Measurements from ENCODE around the gene LSR.
"Not testable (repeated sequence)": the region's sequence is repeated elsewhere in the genome, so short reads cannot be mapped to it uniquely, and the experiment has no call there.

Gene LSR

DNA sequence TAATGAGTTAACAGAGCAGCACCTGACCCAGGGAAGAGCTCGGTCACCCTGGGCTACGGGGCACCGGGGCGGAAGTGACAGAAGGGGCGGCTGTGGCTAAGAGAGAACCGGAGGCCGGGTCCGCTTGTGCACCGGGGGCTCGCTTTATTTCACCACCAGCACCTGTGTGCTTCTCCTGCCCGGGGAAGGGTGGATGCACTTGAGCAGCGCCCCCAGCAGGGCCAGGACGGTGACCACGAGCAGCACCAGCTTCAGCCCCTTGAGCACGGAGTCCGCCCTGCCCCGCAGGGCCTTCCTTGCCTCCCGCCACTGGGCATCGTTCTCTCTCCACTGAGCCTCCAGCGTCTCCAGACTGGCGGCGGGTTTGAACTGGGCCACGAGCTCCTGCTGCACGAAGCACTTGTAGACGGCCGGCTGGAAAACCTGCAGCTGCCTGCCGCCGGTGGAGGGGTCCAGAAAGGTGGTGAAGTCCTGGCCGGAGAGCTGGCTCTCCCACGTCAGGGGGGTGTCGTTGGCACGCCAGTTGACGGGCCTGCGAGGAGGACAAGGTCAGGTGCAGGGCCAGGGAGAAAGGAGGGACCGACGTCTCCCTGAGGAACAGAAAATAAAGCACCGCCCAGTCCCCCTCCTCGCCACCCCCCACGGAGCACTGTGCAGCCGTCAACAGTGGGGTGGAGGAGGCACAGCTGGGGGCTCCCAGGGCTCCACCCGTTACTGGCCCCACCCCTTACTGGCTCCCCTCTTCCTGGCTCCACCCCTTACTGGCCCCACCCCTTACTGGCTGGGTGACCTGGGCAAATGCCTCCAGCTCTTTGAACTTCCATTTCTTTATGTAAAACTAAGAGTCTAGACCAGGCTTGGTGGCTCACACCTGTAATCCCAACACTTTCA lies 23.9 kb upstream of the LSR start:
- no peaks in the 10 kb centered on the region for H3K27me3 Mint-ChIP-seq
- H3K9me3 Mint-ChIP-seq: no peaks in the 10 kb centered on the region
- H3K36me3 Mint-ChIP-seq: no peaks in the 10 kb centered on the region
- ATAC-seq (ENCODE audit: low read depth): peak; percentile 93
- peaks cover 8% of the 10 kb centered on the region for H3K4me1 Mint-ChIP-seq
- H3K27ac Mint-ChIP-seq: peak overlapping the region; percentile 45
- H3K4me3 Mint-ChIP-seq: peak overlapping the region; percentile 44
- DNase-seq (ENCODE audit: low spot score in 2 of 2): no peak

- Mint-ChIP-seq H3K4me3 (no peak overlapping the region), H3K4me1 (peaks cover 8% of the 10 kb centered on the region), H3K27ac (peak overlapping the region; percentile 45), H3K36me3 (no peaks in the 10 kb centered on the region), H3K9me3 (no peaks in the 10 kb centered on the region), H3K27me3 (no peaks in the 10 kb centered on the region)
- DNase-seq (ENCODE audit: low spot score in 2 of 2) (no peak), ATAC-seq (ENCODE audit: low read depth) (no peak)
These were observed 22.9 kb upstream of the LSR start for GRCh38 chr19:35225951-35226350.

- Mint-ChIP-seq H3K27me3 (no peaks in the 10 kb centered on the region), H3K36me3 (no peaks in the 10 kb centered on the region), H3K9me3 (no peaks in the 10 kb centered on the region), H3K4me3 (no peak overlapping the region), H3K27ac (no peak overlapping the region), H3K4me1 (peaks cover 8% of the 10 kb centered on the region)
- DNase-seq (ENCODE audit: low spot score in 2 of 2) (no peak), ATAC-seq (ENCODE audit: low read depth) (no peak)
These were observed 22.1 kb upstream of the LSR start for GRCh38 chr19:35226748-35227147.

GRCh38 chr19:35228177-35228930 lies 20.4 kb upstream of the LSR start, which contains the start of gene FAM187B:
TSS of gene FAM187B (minus strand) at chr19:35228739. CDS start at chr19:35228680, 59 bp downstream.
- Mint-ChIP-seq H3K27me3 (peaks cover 1% of the 10 kb centered on the region), H3K4me3 (no peak within 1 kb of the TSS), H3K4me1 (peaks cover 14% of the 10 kb centered on the region), H3K36me3 (no peaks in the 10 kb centered on the region), H3K27ac (no peak within 1 kb of the TSS), H3K9me3 (no peaks in the 10 kb centered on the region)
- ATAC-seq (ENCODE audit: low read depth) (no peak), DNase-seq (ENCODE audit: low spot score in 2 of 2) (no peak)

DNA sequence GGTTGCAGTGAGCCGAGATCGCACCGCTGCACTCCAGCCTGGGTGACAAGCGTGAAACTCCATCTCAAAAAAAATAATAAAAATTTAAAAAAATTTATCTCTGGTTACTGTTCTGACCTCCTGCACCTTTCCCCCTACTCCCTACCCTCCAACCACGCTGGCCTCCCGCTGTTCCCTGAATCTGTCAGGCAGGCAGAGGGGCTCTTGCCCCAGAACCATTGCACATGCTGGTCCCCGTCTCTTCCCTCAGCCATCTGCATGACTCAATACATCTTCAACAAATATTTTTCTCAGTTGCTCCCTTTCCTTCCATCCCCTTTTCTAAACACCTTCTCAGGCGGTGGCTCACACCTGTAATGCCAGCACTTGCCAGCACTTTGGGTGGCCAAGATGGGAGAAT lies 19.2 kb upstream of the LSR start:
- Mint-ChIP-seq H3K27me3 (peaks cover 1% of the 10 kb centered on the region), H3K27ac (no peak overlapping the region), H3K4me3 (no peak overlapping the region), H3K4me1 (peaks cover 14% of the 10 kb centered on the region), H3K9me3 (no peaks in the 10 kb centered on the region), H3K36me3 (no peaks in the 10 kb centered on the region)
- DNase-seq (ENCODE audit: low spot score in 2 of 2) (no peak), ATAC-seq (ENCODE audit: low read depth) (no peak)

DNA sequence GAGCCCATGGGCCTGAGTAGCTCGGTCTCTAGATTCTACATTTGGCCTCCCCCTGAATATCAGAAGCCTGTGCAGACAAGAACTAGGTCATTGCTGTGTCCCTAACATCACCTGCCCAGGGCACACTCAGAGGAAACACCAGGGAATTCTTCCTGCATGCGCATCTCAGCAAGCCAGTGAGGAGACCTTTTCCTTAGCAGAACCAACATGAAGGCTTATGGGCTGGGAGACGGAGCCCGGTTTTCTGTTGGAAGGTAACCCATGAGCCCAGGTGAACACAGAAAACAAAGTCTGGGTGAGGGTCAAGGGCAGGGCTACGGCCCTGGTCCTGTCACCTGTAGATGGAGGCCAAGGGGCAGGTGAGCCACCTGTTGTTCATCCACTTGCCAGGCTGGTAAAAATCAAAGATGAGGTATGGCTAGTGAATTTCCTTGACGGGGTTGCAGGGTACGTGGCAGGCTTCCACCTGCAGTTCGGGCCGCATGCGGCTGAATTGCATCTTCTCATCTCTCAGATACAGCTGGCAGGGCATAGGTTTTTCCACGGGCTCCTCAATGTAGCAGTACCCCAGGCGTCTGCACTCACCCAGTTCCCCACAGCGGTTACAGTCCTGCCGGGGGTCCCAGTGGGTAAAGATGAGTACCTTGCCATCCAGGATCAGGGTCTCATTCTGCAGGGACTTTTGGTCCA lies 16.7 kb upstream of the LSR start:
- Mint-ChIP-seq H3K27ac (no peak overlapping the region), H3K27me3 (peaks cover 1% of the 10 kb centered on the region), H3K4me1 (peaks cover 8% of the 10 kb centered on the region), H3K9me3 (no peaks in the 10 kb centered on the region), H3K4me3 (no peak overlapping the region), H3K36me3 (no peaks in the 10 kb centered on the region)
- DNase-seq (ENCODE audit: low spot score in 2 of 2) (no peak), ATAC-seq (ENCODE audit: low read depth) (no peak)

GRCh38 chr19:35232912-35233311 lies 15.9 kb upstream of the LSR start:
- Mint-ChIP-seq H3K27me3 (peaks cover 1% of the 10 kb centered on the region), H3K27ac (no peak overlapping the region), H3K4me1 (peaks cover 8% of the 10 kb centered on the region), H3K4me3 (no peak overlapping the region), H3K9me3 (no peaks in the 10 kb centered on the region), H3K36me3 (no peaks in the 10 kb centered on the region)
- DNase-seq (ENCODE audit: low spot score in 2 of 2): no peak
- ATAC-seq (ENCODE audit: low read depth): no peak

DNA sequence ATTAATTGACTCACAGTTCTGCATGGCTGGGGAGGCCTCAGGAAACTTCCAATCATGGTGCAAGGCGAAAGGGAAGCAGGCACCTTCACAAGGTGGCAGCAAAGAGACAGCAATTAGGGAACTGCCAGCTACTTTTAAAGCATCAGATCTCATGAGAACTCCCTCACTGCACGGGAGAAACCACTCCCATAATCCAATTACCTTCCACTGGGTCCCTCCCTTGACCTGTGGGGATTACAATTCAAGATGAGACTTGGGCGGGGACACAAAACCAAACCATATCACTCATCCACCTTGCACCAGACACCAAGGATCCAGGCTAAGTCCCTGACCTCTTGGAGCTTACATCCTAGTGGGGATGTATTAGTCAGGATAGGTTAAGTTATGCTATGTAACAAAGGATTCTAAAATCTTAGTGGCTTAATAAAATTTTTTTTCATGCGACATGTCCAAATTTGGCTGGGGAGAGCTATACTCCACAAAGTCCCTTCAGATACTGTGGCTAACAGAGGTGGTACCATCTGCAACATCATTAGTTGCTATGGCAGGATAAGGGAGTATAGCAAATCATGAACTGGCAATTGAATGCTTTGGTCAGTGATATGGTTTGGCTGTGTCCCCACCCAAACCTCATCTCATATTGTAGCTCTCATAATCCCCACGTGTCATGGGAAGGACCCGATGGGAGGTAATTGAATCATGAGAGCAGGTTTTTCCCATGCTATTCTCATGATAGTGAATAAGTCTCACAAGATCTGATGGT lies 12.0 kb upstream of the LSR start:
- no peak for ATAC-seq (ENCODE audit: low read depth)
- no peak for DNase-seq (ENCODE audit: low spot score in 2 of 2)
- peaks cover 24% of the 10 kb centered on the region for H3K4me1 Mint-ChIP-seq

GRCh38 chr19:35239597-35239996 lies 9.2 kb upstream of the LSR start:
- DNase-seq (ENCODE audit: low spot score in 2 of 2); H3K4me3 Mint-ChIP-seq; H3K36me3 Mint-ChIP-seq; ATAC-seq (ENCODE audit: low read depth); H3K27me3 Mint-ChIP-seq: not testable (repeated sequence)
- Mint-ChIP-seq H3K27ac (peak overlapping the region; percentile 82), H3K4me1 (peaks cover 18% of the 10 kb centered on the region), H3K9me3 (peaks cover 12% of the 10 kb centered on the region)

More for the DNA sequence above, 12.0 kb upstream of the LSR start:
- Mint-ChIP-seq H3K4me3 (no peak overlapping the region), H3K27me3 (peaks cover 1% of the 10 kb centered on the region), H3K36me3 (peaks cover 8% of the 10 kb centered on the region), H3K27ac (no peak overlapping the region), H3K9me3 (peaks cover 8% of the 10 kb centered on the region)

DNA sequence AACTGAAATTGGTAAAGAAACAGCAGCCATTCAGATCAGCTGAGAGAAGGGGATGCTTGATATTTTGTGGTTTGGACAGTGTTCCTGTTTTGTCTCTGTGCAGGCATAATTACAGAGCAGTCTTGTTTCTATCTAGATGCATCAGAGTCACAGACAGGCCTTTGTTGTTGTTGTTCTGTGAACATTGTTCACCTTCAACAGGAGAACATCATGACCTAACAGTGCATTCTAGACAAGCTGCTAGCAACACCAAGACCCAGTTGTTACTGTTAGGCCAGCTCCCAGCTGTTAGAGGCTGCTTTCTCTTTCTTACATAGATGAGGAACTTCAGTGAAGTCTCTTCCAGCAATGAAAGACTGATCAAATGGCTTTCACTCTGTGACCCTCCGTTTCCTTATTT lies 8.5 kb upstream of the LSR start:
- Mint-ChIP-seq H3K9me3 (peaks cover 12% of the 10 kb centered on the region), H3K27me3 (no peaks in the 10 kb centered on the region), H3K27ac (peak overlapping the region; percentile 82), H3K36me3 (peaks cover 8% of the 10 kb centered on the region), H3K4me1 (peaks cover 18% of the 10 kb centered on the region), H3K4me3 (peak overlapping the region; percentile 52)
- no peak for DNase-seq (ENCODE audit: low spot score in 2 of 2)
- ATAC-seq (ENCODE audit: low read depth): peak; percentile 91

DNA sequence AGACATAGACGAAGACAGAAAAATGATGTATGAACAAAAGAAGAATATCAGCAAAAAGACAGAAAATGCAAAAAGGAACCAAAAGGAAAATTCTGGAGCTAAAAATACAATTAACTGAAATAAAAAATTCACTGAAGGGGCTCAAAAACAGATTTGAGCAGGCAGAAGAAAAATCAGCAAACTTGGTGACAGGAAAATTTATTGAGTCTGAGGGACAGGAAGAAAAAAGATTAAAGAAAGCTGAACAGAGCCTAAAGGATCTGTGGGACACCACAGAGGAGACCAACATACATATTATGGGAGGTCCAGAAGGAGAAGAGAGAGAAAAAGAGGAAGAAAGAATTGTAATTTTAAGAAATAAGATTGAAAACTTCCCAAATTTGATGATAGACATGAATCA lies 7.4 kb upstream of the LSR start:
- Mint-ChIP-seq H3K27me3 (no peaks in the 10 kb centered on the region), H3K9me3 (peaks cover 12% of the 10 kb centered on the region), H3K27ac (no peak overlapping the region), H3K4me3 (no peak overlapping the region), H3K4me1 (peaks cover 18% of the 10 kb centered on the region), H3K36me3 (peaks cover 8% of the 10 kb centered on the region)
- ATAC-seq (ENCODE audit: low read depth) (no peak), DNase-seq (ENCODE audit: low spot score in 2 of 2) (no peak)

- Mint-ChIP-seq H3K36me3 (peaks cover 2% of the 10 kb centered on the region), H3K4me1 (peaks cover 28% of the 10 kb centered on the region), H3K9me3 (peaks cover 6% of the 10 kb centered on the region), H3K4me3 (peak overlapping the region; percentile 94), H3K27ac (peak overlapping the region; percentile 94), H3K27me3 (no peaks in the 10 kb centered on the region)
- no peak for DNase-seq (ENCODE audit: low spot score in 2 of 2)
- no peak for ATAC-seq (ENCODE audit: low read depth)
These were observed 2.2 kb upstream of the LSR start for GRCh38 chr19:35246466-35247092.
